MM.1S (cell line): ENCODE data around the gene RFX2.

Experiments used
- DNase-seq: peaks from one replicate; pipeline ENCODE4 v3.0.0-alpha.2; 2015
- H2AFZ ChIP-seq: fragments of 300-600 bp; sonication (generic); 2 replicates; pipeline ENCODE4 v1.6.0; 2016; ENCODE audit warnings: antibody characterized with exemption, low read length
- H3F3A ChIP-seq: fragments of 300-600 bp; sonication (generic); 2 replicates; pipeline ENCODE4 v1.6.1; 2016; ENCODE audit warnings: mild to moderate bottlenecking, antibody characterized with exemption, low read length, moderate library complexity, mixed read lengths; ENCODE audit not compliant: insufficient read depth
- H3K27ac ChIP-seq: fragments of 300-600 bp; sonication (generic); 2 replicates; pipeline ENCODE4 v1.5.1; 2016; ENCODE audit warnings: mild to moderate bottlenecking, low read length
- H3K27me3 ChIP-seq: fragments of 300-600 bp; sonication (generic); replicated peaks from 2 replicates; pipeline ENCODE4 v1.6.0; 2016; ENCODE audit warnings: low read length; ENCODE audit not compliant: insufficient read depth
- H3K36me3 ChIP-seq: fragments of 300-600 bp; sonication (generic); replicated peaks from 2 replicates; pipeline ENCODE4 v1.6.1; 2016; ENCODE audit warnings: mild to moderate bottlenecking, low read length, mixed read lengths; ENCODE audit not compliant: insufficient read depth
- H3K4me1 ChIP-seq: fragments of 300-600 bp; sonication (generic); 2 replicates; pipeline ENCODE4 v1.6.1; 2016; ENCODE audit warnings: low read length, mixed read lengths
- H3K4me2 ChIP-seq: fragments of 300-600 bp; sonication (generic); 2 replicates; pipeline ENCODE4 v1.6.0; 2016; ENCODE audit warnings: low read depth, low read length
- H3K4me3 ChIP-seq: fragments of 300-600 bp; sonication (generic); 2 replicates; pipeline ENCODE4 v1.5.1; 2016; ENCODE audit warnings: low read length, mixed read lengths
- H3K79me2 ChIP-seq: fragments of 300-600 bp; sonication (generic); 2 replicates; pipeline ENCODE4 v1.6.1; 2016; ENCODE audit warnings: mixed run types, low read length, mixed read lengths
- H3K9ac ChIP-seq: fragments of 300-600 bp; sonication (generic); 2 replicates; pipeline ENCODE4 v1.6.1; 2016; ENCODE audit warnings: low read length, mixed read lengths
- H3K9me2 ChIP-seq: fragments of 300-600 bp; sonication (generic); replicated peaks from 2 replicates; pipeline ENCODE4 v1.6.1; 2016; ENCODE audit warnings: mild to moderate bottlenecking, low read length, mixed read lengths; ENCODE audit not compliant: insufficient read depth
- H3K9me3 ChIP-seq: fragments of 300-600 bp; sonication (generic); replicated peaks from 2 replicates; pipeline ENCODE4 v1.6.1; 2016; ENCODE audit warnings: mild to moderate bottlenecking, low read length, mixed read lengths; ENCODE audit not compliant: insufficient read depth
- H4K20me1 ChIP-seq: fragments of 300-600 bp; sonication (generic); 2 replicates; pipeline ENCODE4 v1.6.1; 2016; ENCODE audit warnings: mild to moderate bottlenecking, low read length, moderate library complexity, mixed read lengths; ENCODE audit not compliant: insufficient read depth
- EZH2 ChIP-seq: fragments of 300-600 bp; sonication (generic); optimal IDR thresholded peaks from 2 replicates; pipeline ENCODE3; 2017; ENCODE audit warnings: low read depth, mild to moderate bottlenecking, antibody characterized with exemption, low read length, mixed read lengths
- EZH2phosphoT487 ChIP-seq: fragments of 300-600 bp; sonication (generic); IDR thresholded peaks from 2 replicates; pipeline ENCODE4 v1.6.1; 2018; ENCODE audit warnings: antibody characterized with exemption, low read length
- TF ChIP-seq, protein P1 (sequence below): fragments of 300-600 bp; sonication (generic); IDR thresholded peaks from 2 replicates; pipeline ENCODE4 v1.5.1; 2016; ENCODE audit warnings: antibody characterized with exemption, low read length, mixed read lengths

The RFX2 gene

DNA sequence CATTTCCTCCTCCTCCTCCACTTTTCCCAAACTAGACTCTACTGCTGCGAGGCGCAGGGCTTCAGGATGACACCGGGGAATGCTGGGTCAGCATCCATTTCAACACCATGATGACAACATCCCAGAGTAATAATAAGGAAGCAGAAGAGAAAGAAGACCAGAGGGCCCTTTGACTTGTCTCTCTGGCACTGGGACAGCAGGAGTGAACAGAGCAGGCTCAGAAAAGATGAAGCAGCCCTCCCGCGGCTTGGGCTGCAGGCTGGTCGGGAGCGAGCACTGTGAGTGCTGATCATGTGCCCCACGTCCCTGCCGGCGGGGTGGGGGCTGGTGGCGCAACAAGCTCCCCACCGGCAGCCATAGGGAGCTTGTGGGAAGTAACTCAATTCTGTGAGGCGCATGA is 162.9 kb downstream of the RFX2 start:
- no peak overlapping the region for H3K4me2 ChIP-seq
- H4K20me1 ChIP-seq = 0 out of 2 replicates have a peak, but pooled peaks cover 3% of the 10 kb centered on the region
- no peaks in the 10 kb centered on the region for H3K9me3 ChIP-seq
- H3F3A ChIP-seq = peaks cover 28% of the 10 kb centered on the region
- H2AFZ ChIP-seq = no peak overlapping the region
- no peak for TF ChIP-seq EZH2
- no peak for TF ChIP-seq EZH2phosphoT487
- TF ChIP-seq, protein P1, sequence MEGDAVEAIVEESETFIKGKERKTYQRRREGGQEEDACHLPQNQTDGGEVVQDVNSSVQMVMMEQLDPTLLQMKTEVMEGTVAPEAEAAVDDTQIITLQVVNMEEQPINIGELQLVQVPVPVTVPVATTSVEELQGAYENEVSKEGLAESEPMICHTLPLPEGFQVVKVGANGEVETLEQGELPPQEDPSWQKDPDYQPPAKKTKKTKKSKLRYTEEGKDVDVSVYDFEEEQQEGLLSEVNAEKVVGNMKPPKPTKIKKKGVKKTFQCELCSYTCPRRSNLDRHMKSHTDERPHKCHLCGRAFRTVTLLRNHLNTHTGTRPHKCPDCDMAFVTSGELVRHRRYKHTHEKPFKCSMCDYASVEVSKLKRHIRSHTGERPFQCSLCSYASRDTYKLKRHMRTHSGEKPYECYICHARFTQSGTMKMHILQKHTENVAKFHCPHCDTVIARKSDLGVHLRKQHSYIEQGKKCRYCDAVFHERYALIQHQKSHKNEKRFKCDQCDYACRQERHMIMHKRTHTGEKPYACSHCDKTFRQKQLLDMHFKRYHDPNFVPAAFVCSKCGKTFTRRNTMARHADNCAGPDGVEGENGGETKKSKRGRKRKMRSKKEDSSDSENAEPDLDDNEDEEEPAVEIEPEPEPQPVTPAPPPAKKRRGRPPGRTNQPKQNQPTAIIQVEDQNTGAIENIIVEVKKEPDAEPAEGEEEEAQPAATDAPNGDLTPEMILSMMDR = no peak
- H3K4me1 ChIP-seq = peaks cover 39% of the 10 kb centered on the region
- no peaks in the 10 kb centered on the region for H3K27me3 ChIP-seq
- DNase-seq = no peak
- no peak overlapping the region for H3K4me3 ChIP-seq
- no peak overlapping the region for H3K27ac ChIP-seq
- no peak overlapping the region for H3K9ac ChIP-seq
- H3K36me3 ChIP-seq = peaks cover 4% of the 10 kb centered on the region; the same call in 1 of the 2 replicates
- no peaks in the 10 kb centered on the region for H3K9me2 ChIP-seq
- H3K79me2 ChIP-seq = peaks cover 89% of the 10 kb centered on the region

DNA sequence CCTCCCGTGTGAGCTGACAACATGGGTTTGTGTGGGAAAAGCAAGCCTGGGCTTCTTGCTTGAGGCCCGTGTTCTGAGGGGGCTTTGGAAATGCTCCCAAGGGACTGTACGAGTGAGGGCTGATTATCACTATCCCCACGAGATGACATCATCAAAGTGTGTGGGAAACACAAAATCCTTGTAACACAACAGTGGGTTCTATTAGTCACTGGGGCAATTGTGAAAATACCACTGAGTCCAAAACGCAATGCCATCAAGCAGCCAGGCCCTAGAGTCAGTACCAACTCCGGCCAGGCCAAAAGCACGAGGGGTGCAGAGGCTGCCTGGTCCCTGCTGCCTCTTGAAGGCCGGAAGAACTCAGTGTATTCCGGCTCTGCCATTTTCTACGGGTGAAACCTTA is 166.7 kb downstream of the RFX2 start:
- no peak for DNase-seq
- Histone ChIP-seq H3F3A (peaks cover 2% of the 10 kb centered on the region; the same call in 1 of the 2 replicates), H3K27me3 (no peaks in the 10 kb centered on the region), H3K9me2 (no peaks in the 10 kb centered on the region), H3K9me3 (no peaks in the 10 kb centered on the region), H2AFZ (no peak overlapping the region), H3K27ac (no peak overlapping the region), H3K4me2 (no peak overlapping the region), H3K79me2 (peaks cover 94% of the 10 kb centered on the region), H3K9ac (no peak overlapping the region), H3K4me3 (no peak overlapping the region), H4K20me1 (0 out of 2 replicates have a peak, but pooled peaks cover 3% of the 10 kb centered on the region), H3K36me3 (peaks cover 4% of the 10 kb centered on the region; the same call in 1 of the 2 replicates), H3K4me1 (peaks cover 3% of the 10 kb centered on the region)
- TF ChIP-seq EZH2phosphoT487 = no peak
- no peak for TF ChIP-seq EZH2
- TF ChIP-seq, protein P1 = no peak
